Measurements from ENCODE around the gene GRK5. TPM values are rescaled to one million over a fixed set of nuclear protein-coding genes. Genes with fewer than 3 reads are reported as not detected.

Gene GRK5
- total RNA-seq, 1 experiment from 2014 or later: 29.0 TPM

GRCh38 chr10:119298810-119299209 lies 91.4 kb downstream of the GRK5 start:
- intact Hi-C loops (cut with micrococcal nuclease; ENCODE audit: unreplicated experiment): no loop called here
- Histone ChIP-seq H3K9me3 (ENCODE audit: control insufficient read depth, insufficient read depth, low read depth, low read length) (no peaks in the 10 kb centered on the region), H3K4me3 (ENCODE audit: low read depth in 2 of 2, low read length in 2 of 2) (no peak overlapping the region), H3K36me3 (ENCODE audit: control insufficient read depth, insufficient read depth, low read length) (no peaks in the 10 kb centered on the region), H3K27me3 (ENCODE audit: control insufficient read depth, insufficient read depth, low read length) (no peaks in the 10 kb centered on the region), H3K27ac (ENCODE audit: low read length) (no peak overlapping the region), H3K4me1 (ENCODE audit: control insufficient read depth, insufficient read depth, low read length) (peaks cover 46% of the 10 kb centered on the region)
- DNase-seq (ENCODE audit: low read depth, low spot score) (no peak), ATAC-seq (no peak)
- ChIA-PET POLR2A (interaction anchor here (0.6 kb wide), 1 partner anchor 197 kb away, joined by 3 read pairs; no protein-coding TSS in a partner anchor), CTCF (interaction anchor here (0.6 kb wide), 1 partner anchor 23 kb away, joined by 4 read pairs; no protein-coding TSS in a partner anchor)
- in situ Hi-C loops (cut with HindIII; ENCODE audit: low pct_unique_long_range_greater_than_20kb, low sequenced_read_pairs): no loop called here
- BruUV-seq (replicated peaks): no TSS peak
- no peak for TF ChIP-seq REST (IDR thresholded peaks at IDR 0.05; ENCODE audit: insufficient read depth in 1 of 2, low read depth in 2 of 2, low read length in 1 of 2)
- TF ChIP-seq CTCF (IDR thresholded peaks at IDR 0.05): no peak
- TF ChIP-seq POLR2AphosphoS5 (IDR thresholded peaks at IDR 0.05; ENCODE audit: low read depth, low read length): no peak
- no peak for TF ChIP-seq SIN3A (IDR thresholded peaks at IDR 0.05; ENCODE audit: borderline replicate concordance, insufficient read depth, low read depth, low read length)
- TF ChIP-seq TCF7L2 (IDR thresholded peaks at IDR 0.05; ENCODE audit: low read depth, low read length): no peak

- POLR2A ChIA-PET: no interaction called here
- Histone ChIP-seq H3K4me3 (ENCODE audit: low read depth in 2 of 2, low read length in 2 of 2) (no peak overlapping the region), H3K9me3 (ENCODE audit: control insufficient read depth, insufficient read depth, low read depth, low read length) (no peaks in the 10 kb centered on the region), H3K4me1 (ENCODE audit: control insufficient read depth, insufficient read depth, low read length) (peaks cover 53% of the 10 kb centered on the region), H3K27ac (ENCODE audit: low read length) (no peak overlapping the region), H3K36me3 (ENCODE audit: control insufficient read depth, insufficient read depth, low read length) (no peaks in the 10 kb centered on the region), H3K27me3 (ENCODE audit: control insufficient read depth, insufficient read depth, low read length) (no peaks in the 10 kb centered on the region)
- TF ChIP-seq TCF7L2 (IDR thresholded peaks at IDR 0.05; ENCODE audit: low read depth, low read length) (no peak), POLR2AphosphoS5 (IDR thresholded peaks at IDR 0.05; ENCODE audit: low read depth, low read length) (no peak), SIN3A (IDR thresholded peaks at IDR 0.05; ENCODE audit: borderline replicate concordance, insufficient read depth, low read depth, low read length) (no peak), REST (IDR thresholded peaks at IDR 0.05; ENCODE audit: insufficient read depth in 1 of 2, low read depth in 2 of 2, low read length in 1 of 2) (no peak), CTCF (IDR thresholded peaks at IDR 0.05) (peak; percentile 67)
- intact Hi-C loops (cut with micrococcal nuclease; ENCODE audit: unreplicated experiment): no loop called here
- in situ Hi-C loops (cut with HindIII; ENCODE audit: low pct_unique_long_range_greater_than_20kb, low sequenced_read_pairs): no loop called here
- DNase-seq (ENCODE audit: low read depth, low spot score): no peak
- CTCF ChIA-PET: interaction anchor here (0.6 kb wide), 1 partner anchor 22 kb away, joined by 4 read pairs; no protein-coding TSS in a partner anchor
- ATAC-seq: peak; percentile 50; the same call in 1 of the 2 replicates
- BruUV-seq (replicated peaks): no TSS peak
These were observed 92.2 kb downstream of the GRK5 start for GRCh38 chr10:119299531-119299930.

Data from Panc1 (cell line).